ENCODE results near the gene PSD4.

PSD4 gene

GRCh38 chr2:113133704-113134598 is 39.8 kb upstream of the PSD4 start:
- H3K36me3 ChIP-seq (ENCODE audit: control insufficient read depth, insufficient read depth, low read length): no peaks in the 10 kb centered on the region
- H3K4me3 ChIP-seq (ENCODE audit: insufficient read depth, low read depth, low read length): no peak overlapping the region
- H3K4me1 ChIP-seq (ENCODE audit: control insufficient read depth, insufficient read depth, low read length): no peaks in the 10 kb centered on the region
- no peaks in the 10 kb centered on the region for H3K9me3 ChIP-seq (ENCODE audit: control insufficient read depth, low read length)
- no peaks in the 10 kb centered on the region for H3K27me3 ChIP-seq (ENCODE audit: control insufficient read depth, insufficient read depth, low read length, poor library complexity, severe bottlenecking)
- 79 to 83% methylated on average over 7 of the region's 7 CpGs for WGBS, 2 experiments
- H3K27ac ChIP-seq (ENCODE audit: insufficient read depth, low read depth, low read length, poor library complexity, severe bottlenecking): no peak overlapping the region

GRCh38 chr2:113134717-113135116 is 39.1 kb upstream of the PSD4 start:
- H3K4me1 ChIP-seq (ENCODE audit: control insufficient read depth, insufficient read depth, low read length): no peaks in the 10 kb centered on the region
- H3K27me3 ChIP-seq (ENCODE audit: control insufficient read depth, insufficient read depth, low read length, poor library complexity, severe bottlenecking): no peaks in the 10 kb centered on the region
- no peaks in the 10 kb centered on the region for H3K36me3 ChIP-seq (ENCODE audit: control insufficient read depth, insufficient read depth, low read length)
- no peak overlapping the region for H3K4me3 ChIP-seq (ENCODE audit: insufficient read depth, low read depth, low read length)
- H3K9me3 ChIP-seq (ENCODE audit: control insufficient read depth, low read length): no peaks in the 10 kb centered on the region
- H3K27ac ChIP-seq (ENCODE audit: insufficient read depth, low read depth, low read length, poor library complexity, severe bottlenecking): no peak overlapping the region

GRCh38 chr2:113135317-113135716 is 38.5 kb upstream of the PSD4 start:
- Histone ChIP-seq H3K9me3 (ENCODE audit: control insufficient read depth, low read length) (no peaks in the 10 kb centered on the region), H3K36me3 (ENCODE audit: control insufficient read depth, insufficient read depth, low read length) (no peaks in the 10 kb centered on the region), H3K4me1 (ENCODE audit: control insufficient read depth, insufficient read depth, low read length) (no peaks in the 10 kb centered on the region), H3K27me3 (ENCODE audit: control insufficient read depth, insufficient read depth, low read length, poor library complexity, severe bottlenecking) (no peaks in the 10 kb centered on the region), H3K27ac (ENCODE audit: insufficient read depth, low read depth, low read length, poor library complexity, severe bottlenecking) (no peak overlapping the region), H3K4me3 (ENCODE audit: insufficient read depth, low read depth, low read length) (no peak overlapping the region)
- 89 to 91% methylated on average over 1 of the region's 1 CpG for WGBS, 2 experiments

GRCh38 chr2:113136828-113137775 is 36.7 kb upstream of the PSD4 start:
- 47 to 50% methylated on average over 8 of the region's 8 CpGs for WGBS, 2 experiments
- no peak overlapping the region for H3K27ac ChIP-seq (ENCODE audit: insufficient read depth, low read depth, low read length, poor library complexity, severe bottlenecking)
- H3K4me3 ChIP-seq (ENCODE audit: insufficient read depth, low read depth, low read length): no peak overlapping the region
- H3K36me3 ChIP-seq (ENCODE audit: control insufficient read depth, insufficient read depth, low read length): no peaks in the 10 kb centered on the region
- no peaks in the 10 kb centered on the region for H3K4me1 ChIP-seq (ENCODE audit: control insufficient read depth, insufficient read depth, low read length)
- H3K9me3 ChIP-seq (ENCODE audit: control insufficient read depth, low read length): no peaks in the 10 kb centered on the region
- H3K27me3 ChIP-seq (ENCODE audit: control insufficient read depth, insufficient read depth, low read length, poor library complexity, severe bottlenecking): no peaks in the 10 kb centered on the region

- Histone ChIP-seq H3K4me1 (ENCODE audit: control insufficient read depth, insufficient read depth, low read length) (no peaks in the 10 kb centered on the region), H3K9me3 (ENCODE audit: control insufficient read depth, low read length) (no peaks in the 10 kb centered on the region), H3K27me3 (ENCODE audit: control insufficient read depth, insufficient read depth, low read length, poor library complexity, severe bottlenecking) (no peaks in the 10 kb centered on the region), H3K36me3 (ENCODE audit: control insufficient read depth, insufficient read depth, low read length) (no peaks in the 10 kb centered on the region), H3K27ac (ENCODE audit: insufficient read depth, low read depth, low read length, poor library complexity, severe bottlenecking) (no peak overlapping the region), H3K4me3 (ENCODE audit: insufficient read depth, low read depth, low read length) (no peak overlapping the region)
- WGBS, 2 experiments: 100% methylated on average over 1 of the region's 1 CpG
Observed at GRCh38 chr2:113137827-113138226, 35.9 kb upstream of the PSD4 start.

- Histone ChIP-seq H3K36me3 (ENCODE audit: control insufficient read depth, insufficient read depth, low read length) (no peaks in the 10 kb centered on the region), H3K4me1 (ENCODE audit: control insufficient read depth, insufficient read depth, low read length) (no peaks in the 10 kb centered on the region), H3K27ac (ENCODE audit: insufficient read depth, low read depth, low read length, poor library complexity, severe bottlenecking) (no peak overlapping the region), H3K27me3 (ENCODE audit: control insufficient read depth, insufficient read depth, low read length, poor library complexity, severe bottlenecking) (no peaks in the 10 kb centered on the region), H3K4me3 (ENCODE audit: insufficient read depth, low read depth, low read length) (no peak overlapping the region), H3K9me3 (ENCODE audit: control insufficient read depth, low read length) (no peaks in the 10 kb centered on the region)
- WGBS, 2 experiments: 64 to 68% methylated on average over 13 of the region's 13 CpGs
Observed at GRCh38 chr2:113138428-113139322, 35.1 kb upstream of the PSD4 start.

GRCh38 chr2:113141451-113141850 is 32.3 kb upstream of the PSD4 start:
- no peak overlapping the region for H3K4me3 ChIP-seq (ENCODE audit: insufficient read depth, low read depth, low read length)
- H3K4me1 ChIP-seq (ENCODE audit: control insufficient read depth, insufficient read depth, low read length): no peaks in the 10 kb centered on the region
- H3K27ac ChIP-seq (ENCODE audit: insufficient read depth, low read depth, low read length, poor library complexity, severe bottlenecking): no peak overlapping the region
- 94 to 95% methylated on average over 6 of the region's 6 CpGs for WGBS, 2 experiments
- no peaks in the 10 kb centered on the region for H3K36me3 ChIP-seq (ENCODE audit: control insufficient read depth, insufficient read depth, low read length)
- no peaks in the 10 kb centered on the region for H3K27me3 ChIP-seq (ENCODE audit: control insufficient read depth, insufficient read depth, low read length, poor library complexity, severe bottlenecking)
- H3K9me3 ChIP-seq (ENCODE audit: control insufficient read depth, low read length): no peaks in the 10 kb centered on the region

GRCh38 chr2:113142290-113142689 is 31.5 kb upstream of the PSD4 start:
- no peaks in the 10 kb centered on the region for H3K36me3 ChIP-seq (ENCODE audit: control insufficient read depth, insufficient read depth, low read length)
- H3K4me3 ChIP-seq (ENCODE audit: insufficient read depth, low read depth, low read length): no peak overlapping the region
- no peaks in the 10 kb centered on the region for H3K4me1 ChIP-seq (ENCODE audit: control insufficient read depth, insufficient read depth, low read length)
- no peaks in the 10 kb centered on the region for H3K9me3 ChIP-seq (ENCODE audit: control insufficient read depth, low read length)
- 85 to 95% methylated on average over 2 of the region's 2 CpGs for WGBS, 2 experiments
- no peak overlapping the region for H3K27ac ChIP-seq (ENCODE audit: insufficient read depth, low read depth, low read length, poor library complexity, severe bottlenecking)
- no peaks in the 10 kb centered on the region for H3K27me3 ChIP-seq (ENCODE audit: control insufficient read depth, insufficient read depth, low read length, poor library complexity, severe bottlenecking)

GRCh38 chr2:113144259-113144658 is 29.5 kb upstream of the PSD4 start:
- H3K27ac ChIP-seq (ENCODE audit: insufficient read depth, low read depth, low read length, poor library complexity, severe bottlenecking): no peak overlapping the region
- H3K27me3 ChIP-seq (ENCODE audit: control insufficient read depth, insufficient read depth, low read length, poor library complexity, severe bottlenecking): no peaks in the 10 kb centered on the region
- H3K36me3 ChIP-seq (ENCODE audit: control insufficient read depth, insufficient read depth, low read length): no peaks in the 10 kb centered on the region
- no peaks in the 10 kb centered on the region for H3K9me3 ChIP-seq (ENCODE audit: control insufficient read depth, low read length)
- WGBS, 2 experiments: 72 to 76% methylated on average over 4 of the region's 4 CpGs
- H3K4me3 ChIP-seq (ENCODE audit: insufficient read depth, low read depth, low read length): no peak overlapping the region
- no peaks in the 10 kb centered on the region for H3K4me1 ChIP-seq (ENCODE audit: control insufficient read depth, insufficient read depth, low read length)

Data from ectodermal cell (in vitro differentiated cells).